Activated naive CD4-positive, alpha-beta T cell treated with anti-CD3 and anti-CD28 coated beads for 36 hours (primary cell): ENCODE data around the gene ARRDC3. TPM values are rescaled to one million over a fixed set of nuclear protein-coding genes. Genes with fewer than 3 reads are reported as not detected.
"Not testable (repeated sequence)": the region's sequence is repeated elsewhere in the genome, so short reads cannot be mapped to it uniquely, and the experiment has no call there.

Experiments
- CTCF ChIA-PET: fragments of 350-600 bp; sonication (Branson Sonifier 250); formaldehyde crosslinking; loops from one replicate; lab custom pipeline; 2021; ENCODE audit warnings: antibody characterized with exemption; lab: Charles Lee
- DNase-seq: peaks from one replicate; pipeline ENCODE4 v3.0.0-alpha.2; 2020
- H3K27ac Mint-ChIP-seq: one replicate; pipeline ENCODE4 v1.8.0; 2021; ENCODE audit warnings: mild to moderate bottlenecking, mixed read lengths
- H3K27me3 Mint-ChIP-seq: one replicate; pipeline ENCODE4 v1.8.0; 2021; ENCODE audit warnings: low read depth, mixed read lengths
- H3K36me3 Mint-ChIP-seq: one replicate; pipeline ENCODE4 v1.8.0; 2021; ENCODE audit warnings: low read depth, mixed read lengths
- H3K4me1 Mint-ChIP-seq: one replicate; pipeline ENCODE4 v1.8.0; 2021; ENCODE audit warnings: low read depth, mixed read lengths
- H3K4me3 Mint-ChIP-seq: one replicate; pipeline ENCODE4 v1.8.0; 2021; ENCODE audit warnings: mild to moderate bottlenecking, moderate library complexity, mixed read lengths
- H3K9me3 Mint-ChIP-seq: one replicate; pipeline ENCODE4 v1.8.0; 2021; ENCODE audit warnings: mixed read lengths
- intact Hi-C: fragments of 100-400 bp; cut with micrococcal nuclease; formaldehyde crosslinking; loops from one replicate; pipeline ENCODE4 v1.15.1; 2023
- total RNA-seq, 2 experiments: library from RNA; stranded (reverse); gene quantifications; one replicate each; pipeline ENCODE4 v1.2.3, GENCODE V29; 2021

The ARRDC3 gene
- total RNA-seq, 2 experiments from 2014 or later: 12.8 to 13.8 TPM

- peaks cover 8% of the 10 kb centered on the region for H3K36me3 Mint-ChIP-seq
- intact Hi-C loops: no loop called here
- H3K4me3 Mint-ChIP-seq: no peak overlapping the region
- CTCF ChIA-PET: no interaction called here
- DNase-seq: no peak
- H3K27me3 Mint-ChIP-seq: no peaks in the 10 kb centered on the region
- H3K4me1 Mint-ChIP-seq: peaks cover 10% of the 10 kb centered on the region
- H3K9me3 Mint-ChIP-seq: peaks cover 15% of the 10 kb centered on the region
- no peak overlapping the region for H3K27ac Mint-ChIP-seq
Observed at GRCh38 chr5:91357012-91357634, 26.0 kb downstream of the ARRDC3 start.

- CTCF ChIA-PET, H3K9me3 Mint-ChIP-seq, DNase-seq, H3K36me3 Mint-ChIP-seq, H3K4me1 Mint-ChIP-seq, H3K4me3 Mint-ChIP-seq, H3K27ac Mint-ChIP-seq, intact Hi-C loops, H3K27me3 Mint-ChIP-seq: not testable (repeated sequence)
Observed at GRCh38 chr5:91354867-91355266, 28.2 kb downstream of the ARRDC3 start.

DNA sequence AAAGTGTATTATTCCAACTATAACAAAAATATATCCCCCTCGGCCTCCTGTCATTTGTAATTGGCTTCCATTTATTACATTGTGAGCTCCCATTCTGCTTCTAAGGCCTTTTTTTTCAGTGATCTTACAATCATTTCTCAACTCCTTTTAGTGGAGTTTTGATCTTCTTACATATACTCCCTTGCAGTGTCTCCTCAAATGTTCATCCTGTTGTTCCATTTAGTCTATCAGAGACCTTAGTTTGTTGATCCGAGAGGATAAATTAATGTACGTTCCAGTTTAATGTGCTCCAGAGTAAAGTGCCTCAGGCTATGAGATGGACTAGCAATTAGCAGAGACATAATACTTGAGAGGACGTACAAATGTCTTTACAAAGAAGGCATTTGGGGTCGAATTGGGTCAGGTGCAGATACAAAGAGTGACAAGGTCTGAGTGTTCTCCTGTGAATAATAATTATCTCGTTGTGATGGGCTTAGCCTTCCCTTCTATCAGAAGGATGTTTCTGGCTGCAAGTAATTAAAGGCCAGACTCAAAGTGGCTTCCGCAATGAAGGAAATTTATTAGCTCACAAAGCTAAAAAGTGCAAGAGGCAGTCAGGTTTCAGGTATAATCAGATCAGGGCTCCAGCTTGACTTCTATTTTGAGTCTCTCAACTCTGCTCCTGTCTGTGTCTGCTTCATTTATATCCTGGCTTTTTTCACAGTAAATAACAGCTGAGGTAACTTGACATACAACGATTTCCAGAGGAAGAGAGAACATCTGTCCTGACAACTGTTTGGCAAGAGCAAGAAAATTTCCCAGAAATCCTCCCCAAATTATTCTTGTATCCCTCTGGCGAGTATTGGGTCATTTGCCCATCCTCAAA is 30.1 kb downstream of the ARRDC3 start:
- no peak overlapping the region for H3K27ac Mint-ChIP-seq
- peaks cover 4% of the 10 kb centered on the region for H3K4me1 Mint-ChIP-seq
- intact Hi-C loops: no loop called here
- no peaks in the 10 kb centered on the region for H3K27me3 Mint-ChIP-seq
- CTCF ChIA-PET: interaction anchor here (0.5 to 1.5 kb wide), 3 partner anchors 130 to 992 kb away, joined by 3 to 4 read pairs (median 3); no protein-coding TSS in a partner anchor
- peaks cover 3% of the 10 kb centered on the region for H3K9me3 Mint-ChIP-seq
- H3K4me3 Mint-ChIP-seq: no peak overlapping the region
- DNase-seq: no peak
- H3K36me3 Mint-ChIP-seq: no peaks in the 10 kb centered on the region

GRCh38 chr5:91345461-91345860 is 37.7 kb downstream of the ARRDC3 start:
- Mint-ChIP-seq H3K27ac (no peak overlapping the region), H3K36me3 (no peaks in the 10 kb centered on the region), H3K4me3 (no peak overlapping the region), H3K4me1 (peaks cover 4% of the 10 kb centered on the region), H3K9me3 (peaks cover 3% of the 10 kb centered on the region), H3K27me3 (no peaks in the 10 kb centered on the region)
- no peak for DNase-seq
- intact Hi-C loops: no loop called here
- CTCF ChIA-PET: no interaction called here

GRCh38 chr5:91344661-91345200 is 38.4 kb downstream of the ARRDC3 start:
- H3K36me3 Mint-ChIP-seq, H3K27me3 Mint-ChIP-seq, H3K4me1 Mint-ChIP-seq, H3K27ac Mint-ChIP-seq, DNase-seq, H3K4me3 Mint-ChIP-seq, H3K9me3 Mint-ChIP-seq, intact Hi-C loops: not testable (repeated sequence)
- CTCF ChIA-PET: interaction anchor here (1.3 kb wide), 1 partner anchor 33 kb away, joined by 4 read pairs; no protein-coding TSS in a partner anchor

GRCh38 chr5:91343916-91344315 is 39.2 kb downstream of the ARRDC3 start:
- CTCF ChIA-PET: interaction anchor here (1.3 kb wide), 1 partner anchor 32 kb away, joined by 4 read pairs; no protein-coding TSS in a partner anchor
- H3K9me3 Mint-ChIP-seq: peaks cover 3% of the 10 kb centered on the region
- intact Hi-C loops: no loop called here
- DNase-seq: no peak
- H3K27me3 Mint-ChIP-seq: no peaks in the 10 kb centered on the region
- H3K4me1 Mint-ChIP-seq: no peaks in the 10 kb centered on the region
- no peak overlapping the region for H3K4me3 Mint-ChIP-seq
- no peaks in the 10 kb centered on the region for H3K36me3 Mint-ChIP-seq
- H3K27ac Mint-ChIP-seq: no peak overlapping the region

DNA sequence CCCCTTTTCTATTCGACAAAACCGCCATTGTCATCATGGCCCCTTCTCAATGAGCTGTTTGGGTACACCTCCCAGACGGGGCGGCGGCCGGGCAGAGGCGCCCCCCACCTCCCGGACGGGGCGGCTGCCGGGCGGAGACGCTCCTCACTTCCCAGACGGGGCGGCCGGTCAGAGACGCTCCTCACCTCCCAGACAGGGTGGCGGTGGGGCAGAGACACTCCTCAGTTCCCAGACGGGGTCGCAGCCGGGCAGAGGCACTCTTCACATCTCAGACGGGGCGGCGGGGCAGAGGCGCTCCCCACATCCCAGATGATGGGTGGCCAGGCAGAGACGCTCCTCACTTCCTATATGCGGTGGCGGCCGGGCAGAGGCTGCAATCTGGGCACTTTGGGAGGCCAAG is 40.2 kb downstream of the ARRDC3 start:
- H3K27me3 Mint-ChIP-seq, H3K4me1 Mint-ChIP-seq, intact Hi-C loops, H3K4me3 Mint-ChIP-seq, H3K36me3 Mint-ChIP-seq, H3K9me3 Mint-ChIP-seq, H3K27ac Mint-ChIP-seq, DNase-seq: not testable (repeated sequence)
- CTCF ChIA-PET: interaction anchor here (1.3 kb wide), 1 partner anchor 77 kb away, joined by 4 read pairs; no protein-coding TSS in a partner anchor

DNA sequence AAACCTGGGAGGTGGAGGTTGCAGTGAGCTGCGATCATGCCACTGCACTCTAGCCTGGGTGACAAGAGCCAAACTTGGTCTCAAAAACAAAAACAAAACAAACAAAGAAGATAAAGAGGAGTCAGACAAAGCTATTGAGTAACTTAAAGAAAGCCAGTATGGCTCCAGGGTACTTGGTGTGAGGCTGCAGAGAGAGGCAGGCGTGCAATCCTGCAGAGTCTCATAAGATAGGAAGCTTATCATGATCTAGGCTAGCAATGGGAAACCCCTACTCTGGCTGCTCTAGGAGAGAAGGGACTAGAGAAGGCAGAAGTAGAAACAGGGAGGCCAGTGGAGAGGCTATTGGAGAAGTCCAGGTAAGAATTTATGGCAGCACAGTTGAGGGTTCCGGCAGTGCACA is 42.0 kb downstream of the ARRDC3 start:
- intact Hi-C loops: no loop called here
- CTCF ChIA-PET: interaction anchor here (1.1 kb wide), 1 partner anchor 21 kb away, joined by 3 read pairs; no protein-coding TSS in a partner anchor

GRCh38 chr5:91340532-91340931 is 42.6 kb downstream of the ARRDC3 start:
- no peak overlapping the region for H3K27ac Mint-ChIP-seq
- no peak overlapping the region for H3K4me3 Mint-ChIP-seq
- no peak for DNase-seq
- no peaks in the 10 kb centered on the region for H3K27me3 Mint-ChIP-seq
- CTCF ChIA-PET: interaction anchor here (0.6 to 1.1 kb wide), 2 partner anchors 20 to 40 kb away, joined by 3 read pairs; no protein-coding TSS in a partner anchor
- intact Hi-C loops: no loop called here
- H3K9me3 Mint-ChIP-seq: no peaks in the 10 kb centered on the region
- no peaks in the 10 kb centered on the region for H3K4me1 Mint-ChIP-seq
- no peaks in the 10 kb centered on the region for H3K36me3 Mint-ChIP-seq

More for the DNA sequence above, 42.0 kb downstream of the ARRDC3 start:
- H3K27me3 Mint-ChIP-seq: no peaks in the 10 kb centered on the region
- H3K4me1 Mint-ChIP-seq: no peaks in the 10 kb centered on the region
- no peak overlapping the region for H3K27ac Mint-ChIP-seq
- H3K4me3 Mint-ChIP-seq: no peak overlapping the region
- no peak for DNase-seq
- H3K36me3 Mint-ChIP-seq: no peaks in the 10 kb centered on the region
- H3K9me3 Mint-ChIP-seq: no peaks in the 10 kb centered on the region

- no peaks in the 10 kb centered on the region for H3K36me3 Mint-ChIP-seq
- intact Hi-C loops: no loop called here
- CTCF ChIA-PET: no interaction called here
- H3K4me3 Mint-ChIP-seq: no peak overlapping the region
- no peaks in the 10 kb centered on the region for H3K9me3 Mint-ChIP-seq
- H3K27ac Mint-ChIP-seq: no peak overlapping the region
- H3K27me3 Mint-ChIP-seq: no peaks in the 10 kb centered on the region
- no peak for DNase-seq
- H3K4me1 Mint-ChIP-seq: no peaks in the 10 kb centered on the region
Observed at GRCh38 chr5:91339063-91339705, 43.9 kb downstream of the ARRDC3 start.

GRCh38 chr5:91332267-91333045 is 50.7 kb downstream of the ARRDC3 start:
- H3K36me3 Mint-ChIP-seq: no peaks in the 10 kb centered on the region
- peaks cover 15% of the 10 kb centered on the region for H3K4me1 Mint-ChIP-seq
- no peaks in the 10 kb centered on the region for H3K9me3 Mint-ChIP-seq
- CTCF ChIA-PET: interaction anchor here (0.5 to 0.6 kb wide), 2 partner anchors 26 to 482 kb away, joined by 3 to 6 read pairs; no protein-coding TSS in a partner anchor
- intact Hi-C loops: loop anchor here (1.0 kb wide), 1 partner anchor 18 kb away; no protein-coding TSS in a partner anchor
- H3K4me3 Mint-ChIP-seq: no peak overlapping the region
- no peak overlapping the region for H3K27ac Mint-ChIP-seq
- peak; percentile 20 for DNase-seq
- no peaks in the 10 kb centered on the region for H3K27me3 Mint-ChIP-seq
